ENCODE results near the gene ULK4. TPM values are rescaled to one million over a fixed set of nuclear protein-coding genes. Genes with fewer than 3 reads are reported as not detected.

ULK4 gene
- total RNA-seq, 1 experiment from 2014 or later, result 14.3 TPM

GRCh38 chr3:41972802-41973201 lies 10.9 kb upstream of the ULK4 start:
- TF ChIP-seq TCF7L2 (IDR thresholded peaks at IDR 0.05; ENCODE audit: low read depth, low read length) (no peak), REST (IDR thresholded peaks at IDR 0.05; ENCODE audit: insufficient read depth in 1 of 2, low read depth in 2 of 2, low read length in 1 of 2) (no peak), SIN3A (IDR thresholded peaks at IDR 0.05; ENCODE audit: borderline replicate concordance, insufficient read depth, low read depth, low read length) (no peak), POLR2AphosphoS5 (IDR thresholded peaks at IDR 0.05; ENCODE audit: low read depth, low read length) (no peak), CTCF (IDR thresholded peaks at IDR 0.05) (no peak)
- Histone ChIP-seq H3K27ac (ENCODE audit: low read length) (no peak overlapping the region), H3K36me3 (ENCODE audit: control insufficient read depth, insufficient read depth, low read length) (no peaks in the 10 kb centered on the region), H3K9me3 (ENCODE audit: control insufficient read depth, insufficient read depth, low read depth, low read length) (no peaks in the 10 kb centered on the region), H3K4me1 (ENCODE audit: control insufficient read depth, insufficient read depth, low read length) (no peaks in the 10 kb centered on the region), H3K27me3 (ENCODE audit: control insufficient read depth, insufficient read depth, low read length) (no peaks in the 10 kb centered on the region), H3K4me3 (ENCODE audit: low read depth in 2 of 2, low read length in 2 of 2) (no peak overlapping the region)
- intact Hi-C loops (cut with micrococcal nuclease; ENCODE audit: unreplicated experiment) (no loop called here), in situ Hi-C loops (cut with HindIII; ENCODE audit: low pct_unique_long_range_greater_than_20kb, low sequenced_read_pairs) (no loop called here)
- ChIA-PET POLR2A (no interaction called here), CTCF (no interaction called here)
- no peak for DNase-seq (ENCODE audit: low read depth, low spot score)
- no peak for ATAC-seq
- no TSS peak for BruUV-seq (replicated peaks)

GRCh38 chr3:41966206-41966605 lies 4.3 kb upstream of the ULK4 start:
- no peak for DNase-seq (ENCODE audit: low read depth, low spot score)
- in situ Hi-C loops (cut with HindIII; ENCODE audit: low pct_unique_long_range_greater_than_20kb, low sequenced_read_pairs), result no loop called here
- ChIA-PET POLR2A (no interaction called here), CTCF (no interaction called here)
- Histone ChIP-seq H3K36me3 (ENCODE audit: control insufficient read depth, insufficient read depth, low read length) (peaks cover 4% of the 10 kb centered on the region; the same call in 1 of the 2 replicates), H3K27ac (ENCODE audit: low read length) (no peak overlapping the region), H3K9me3 (ENCODE audit: control insufficient read depth, insufficient read depth, low read depth, low read length) (no peaks in the 10 kb centered on the region), H3K4me1 (ENCODE audit: control insufficient read depth, insufficient read depth, low read length) (0 out of 2 replicates have a peak, but pooled peaks cover 3% of the 10 kb centered on the region), H3K27me3 (ENCODE audit: control insufficient read depth, insufficient read depth, low read length) (no peaks in the 10 kb centered on the region), H3K4me3 (ENCODE audit: low read depth in 2 of 2, low read length in 2 of 2) (no peak overlapping the region)
- ATAC-seq, result no peak
- TF ChIP-seq CTCF (IDR thresholded peaks at IDR 0.05) (no peak), SIN3A (IDR thresholded peaks at IDR 0.05; ENCODE audit: borderline replicate concordance, insufficient read depth, low read depth, low read length) (no peak), TCF7L2 (IDR thresholded peaks at IDR 0.05; ENCODE audit: low read depth, low read length) (no peak), REST (IDR thresholded peaks at IDR 0.05; ENCODE audit: insufficient read depth in 1 of 2, low read depth in 2 of 2, low read length in 1 of 2) (no peak), POLR2AphosphoS5 (IDR thresholded peaks at IDR 0.05; ENCODE audit: low read depth, low read length) (no peak)
- no TSS peak for BruUV-seq (replicated peaks)
- intact Hi-C loops (cut with micrococcal nuclease; ENCODE audit: unreplicated experiment), result no loop called here
